ENCODE data around the gene CACNA1S.

- TF ChIP-seq, protein P1, sequence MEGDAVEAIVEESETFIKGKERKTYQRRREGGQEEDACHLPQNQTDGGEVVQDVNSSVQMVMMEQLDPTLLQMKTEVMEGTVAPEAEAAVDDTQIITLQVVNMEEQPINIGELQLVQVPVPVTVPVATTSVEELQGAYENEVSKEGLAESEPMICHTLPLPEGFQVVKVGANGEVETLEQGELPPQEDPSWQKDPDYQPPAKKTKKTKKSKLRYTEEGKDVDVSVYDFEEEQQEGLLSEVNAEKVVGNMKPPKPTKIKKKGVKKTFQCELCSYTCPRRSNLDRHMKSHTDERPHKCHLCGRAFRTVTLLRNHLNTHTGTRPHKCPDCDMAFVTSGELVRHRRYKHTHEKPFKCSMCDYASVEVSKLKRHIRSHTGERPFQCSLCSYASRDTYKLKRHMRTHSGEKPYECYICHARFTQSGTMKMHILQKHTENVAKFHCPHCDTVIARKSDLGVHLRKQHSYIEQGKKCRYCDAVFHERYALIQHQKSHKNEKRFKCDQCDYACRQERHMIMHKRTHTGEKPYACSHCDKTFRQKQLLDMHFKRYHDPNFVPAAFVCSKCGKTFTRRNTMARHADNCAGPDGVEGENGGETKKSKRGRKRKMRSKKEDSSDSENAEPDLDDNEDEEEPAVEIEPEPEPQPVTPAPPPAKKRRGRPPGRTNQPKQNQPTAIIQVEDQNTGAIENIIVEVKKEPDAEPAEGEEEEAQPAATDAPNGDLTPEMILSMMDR (IDR thresholded peaks at IDR 0.05), result no peak
- no peak for TF ChIP-seq POLR2A (IDR thresholded peaks at IDR 0.05)
Observed at GRCh38 chr1:201026836-201027235, 85.4 kb downstream of the CACNA1S start.

All from esophagus squamous epithelium (tissue), 4 donors.